Breast epithelium (tissue), 4 donors: ENCODE results near the gene ADARB2. TPM values are rescaled to one million over a fixed set of nuclear protein-coding genes. Genes with fewer than 3 reads are reported as not detected.

ENCODE experiments used
- DNase-seq, 2 donors: peaks; one replicate each; pipeline ENCODE4 v3.0.0-alpha.2; 2019; ENCODE audit warnings: low spot score in 2 of 2
- H3K27ac ChIP-seq, 2 donors: fragments of 200-600 bp; sonication (generic) in 1 of 2; one replicate each; pipeline ENCODE4 v1.5.1; 2016 to 2019; ENCODE audit warnings: mild to moderate bottlenecking in 1 of 2
- H3K27me3 ChIP-seq, 2 donors: fragments of 200-600 bp; sonication (generic) in 1 of 2; one replicate each; pipeline versions ENCODE4 v1.5.1 to v1.6.0; 2017 to 2019; ENCODE audit warnings: control low read depth in 1 of 2, mild to moderate bottlenecking in 1 of 2
- H3K36me3 ChIP-seq: fragments of 200-600 bp; one replicate; pipeline ENCODE4 v1.5.1; 2019
- H3K4me1 ChIP-seq, 2 donors: fragments of 200-600 bp; sonication (generic); one replicate each; pipeline ENCODE4 v1.5.1; 2016 to 2019; ENCODE audit warnings: control low read depth in 1 of 2
- H3K4me3 ChIP-seq, 3 donors: fragments of 200-600 bp; sonication (generic); 1 replicate in 2 of 3; 2 replicates in 1 of 3; pipeline ENCODE4 v1.5.1; 2016 to 2019; ENCODE audit warnings: mild to moderate bottlenecking in 3 of 3, moderate library complexity in 2 of 3
- H3K9me3 ChIP-seq, 2 donors: fragments of 200-600 bp; sonication (generic) in 1 of 2; one replicate each; pipeline ENCODE4 v1.5.1; 2016 to 2019; ENCODE audit warnings: control low read depth in 1 of 2
- CTCF ChIP-seq, 3 donors: fragments of 450-650 bp; IDR thresholded peaks; one replicate each; pipeline ENCODE4 v1.5.1; 2016 to 2017; ENCODE audit warnings: antibody characterized with exemption in 3 of 3, mild to moderate bottlenecking in 3 of 3, moderate library complexity in 3 of 3
- POLR2A ChIP-seq: fragments of 450-650 bp; IDR thresholded peaks from one replicate; pipeline ENCODE4 v1.6.1; 2016; ENCODE audit warnings: antibody characterized with exemption, mild to moderate bottlenecking, moderate library complexity
- POLR2AphosphoS5 ChIP-seq, 3 donors: sonication (generic); formaldehyde crosslinking; IDR thresholded peaks; one replicate each; pipeline ENCODE4 v1.6.1; 2017; ENCODE audit warnings: antibody characterized with exemption in 3 of 3
- intact Hi-C: fragments of 100-400 bp; cut with DNase I; formaldehyde crosslinking; loops from one replicate; pipeline ENCODE4 v1.15.1; 2023; ENCODE audit warnings: low total_unique reads
- total RNA-seq, 3 donors: library from RNA; depleted of rRNA; stranded (reverse); fragments of >200 nt; gene quantifications; one replicate each; pipeline ENCODE4 v1.1.0, GENCODE V29; 2016

ADARB2 gene
- total RNA-seq, 3 donors from 2014 or later, result 0.32 to 3.9 (median 2.0) TPM

- Histone ChIP-seq H3K4me1 (no peaks in the 10 kb centered on the region), H3K9me3 (no peaks in the 10 kb centered on the region), H3K27me3 (peaks cover 0 to 9% of the 10 kb centered on the region in 2 donors), H3K36me3 (no peaks in the 10 kb centered on the region), H3K27ac (no peak overlapping the region), H3K4me3 (no peak overlapping the region)
- TF ChIP-seq CTCF (IDR thresholded peaks at IDR 0.05), result no peak
- TF ChIP-seq POLR2AphosphoS5 (IDR thresholded peaks at IDR 0.05), result no peak
- TF ChIP-seq POLR2A, result no peak
- intact Hi-C loops, result no loop called here
- DNase-seq, result no peak
Observed at GRCh38 chr10:1287971-1288401, 449.3 kb downstream of the ADARB2 start.

GRCh38 chr10:1287487-1287886 lies 449.8 kb downstream of the ADARB2 start:
- intact Hi-C loops, result no loop called here

GRCh38 chr10:1284076-1284475 lies 453.2 kb downstream of the ADARB2 start:
- TF ChIP-seq CTCF (IDR thresholded peaks at IDR 0.05), result no peak
- no peak for TF ChIP-seq POLR2A
- TF ChIP-seq POLR2AphosphoS5 (IDR thresholded peaks at IDR 0.05), result no peak
- H3K4me1 ChIP-seq, result no peaks in the 10 kb centered on the region
- H3K4me3 ChIP-seq, result no peak overlapping the region
- intact Hi-C loops, result no loop called here
- no peaks in the 10 kb centered on the region for H3K36me3 ChIP-seq
- H3K27ac ChIP-seq, result no peak overlapping the region
- no peak for DNase-seq
- no peaks in the 10 kb centered on the region for H3K9me3 ChIP-seq
- peaks cover 0 to 4% of the 10 kb centered on the region in 2 donors for H3K27me3 ChIP-seq

More at GRCh38 chr10:1287487-1287886, 449.8 kb downstream of the ADARB2 start:
- TF ChIP-seq POLR2AphosphoS5 (IDR thresholded peaks at IDR 0.05) (no peak), POLR2A (no peak), CTCF (IDR thresholded peaks at IDR 0.05) (no peak)
- H3K4me3 ChIP-seq, result no peak overlapping the region
- H3K27ac ChIP-seq, result no peak overlapping the region
- DNase-seq, result no peak
- peaks cover 0 to 9% of the 10 kb centered on the region in 2 donors for H3K27me3 ChIP-seq
- no peaks in the 10 kb centered on the region for H3K9me3 ChIP-seq
- no peaks in the 10 kb centered on the region for H3K4me1 ChIP-seq
- no peaks in the 10 kb centered on the region for H3K36me3 ChIP-seq

GRCh38 chr10:1281405-1281782 lies 455.9 kb downstream of the ADARB2 start:
- no peak for DNase-seq
- H3K4me1 ChIP-seq, result no peaks in the 10 kb centered on the region
- no peaks in the 10 kb centered on the region for H3K9me3 ChIP-seq
- no peak for TF ChIP-seq POLR2A
- TF ChIP-seq POLR2AphosphoS5 (IDR thresholded peaks at IDR 0.05), result no peak
- TF ChIP-seq CTCF (IDR thresholded peaks at IDR 0.05), result no peak
- H3K27ac ChIP-seq, result no peak overlapping the region
- no peak overlapping the region for H3K4me3 ChIP-seq
- no peaks in the 10 kb centered on the region for H3K36me3 ChIP-seq
- peaks cover 0 to 4% of the 10 kb centered on the region in 2 donors for H3K27me3 ChIP-seq
- intact Hi-C loops, result no loop called here

- Histone ChIP-seq H3K27ac (no peak overlapping the region), H3K4me1 (no peaks in the 10 kb centered on the region), H3K4me3 (no peak overlapping the region), H3K36me3 (no peaks in the 10 kb centered on the region), H3K27me3 (peaks cover 0 to 4% of the 10 kb centered on the region in 2 donors), H3K9me3 (no peaks in the 10 kb centered on the region)
- intact Hi-C loops, result no loop called here
- TF ChIP-seq POLR2AphosphoS5 (IDR thresholded peaks at IDR 0.05) (no peak), POLR2A (no peak), CTCF (IDR thresholded peaks at IDR 0.05) (no peak)
- DNase-seq, result no peak
Observed at GRCh38 chr10:1280466-1281404, 456.6 kb downstream of the ADARB2 start.
